Stimulated activated CD8-positive, alpha-beta memory T cell treated with anti-CD3 and anti-CD28 coated beads, Interleukin-7, amount 100 ng/mL, for 1 hour (primary cell): ENCODE results near the gene GRK2.
A peak's percentile ranks its signal among the peaks of the same experiment; 100 is the strongest.
"Not testable (repeated sequence)": the region's sequence is repeated elsewhere in the genome, so short reads cannot be mapped to it uniquely, and the experiment has no call there.

Source experiments
- DNase-seq, 2 donors: peaks; one replicate each; pipeline ENCODE4 v3.0.0-alpha.2; 2020; ENCODE audit warnings: low read depth in 2 of 2

The GRK2 gene

DNA sequence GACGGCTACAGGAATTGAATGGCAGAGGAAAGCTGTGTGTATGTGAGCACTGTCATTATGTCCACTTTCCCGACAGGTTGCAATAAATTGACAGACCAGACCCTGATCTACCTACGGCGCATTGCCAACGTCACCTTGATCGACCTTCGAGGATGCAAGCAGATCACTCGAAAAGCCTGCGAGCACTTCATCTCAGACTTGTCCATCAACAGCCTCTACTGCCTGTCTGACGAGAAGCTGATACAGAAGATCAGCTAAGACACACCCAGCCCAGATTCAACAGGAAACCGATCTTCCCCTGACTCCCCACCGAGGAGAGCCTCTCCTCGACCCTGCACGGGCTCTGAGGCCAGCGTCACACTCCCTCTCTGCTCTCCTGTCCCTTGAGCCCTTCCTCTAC is 11.5 kb upstream of the GRK2 start:
- no peak for DNase-seq

DNA sequence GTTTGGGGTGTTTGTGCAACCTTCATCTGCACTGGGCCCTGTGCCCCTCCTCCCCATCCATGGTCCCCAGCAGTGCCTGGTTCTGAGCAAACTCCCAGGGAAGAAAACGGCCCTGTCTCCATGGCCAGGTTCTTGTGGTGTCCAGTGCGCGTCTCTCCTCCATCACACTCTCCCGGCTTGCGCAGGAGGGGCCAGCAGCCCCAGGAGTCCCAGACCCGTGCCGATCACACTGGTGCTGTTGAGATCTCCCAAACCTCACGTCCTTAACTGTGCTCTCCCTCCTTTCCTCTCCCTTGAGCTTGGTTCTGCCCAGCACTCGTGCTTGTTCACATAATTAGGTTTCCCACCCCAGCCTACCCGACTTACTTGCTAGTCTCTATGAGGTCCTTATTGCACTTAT is 10.9 kb upstream of the GRK2 start:
- DNase-seq, result no peak

DNA sequence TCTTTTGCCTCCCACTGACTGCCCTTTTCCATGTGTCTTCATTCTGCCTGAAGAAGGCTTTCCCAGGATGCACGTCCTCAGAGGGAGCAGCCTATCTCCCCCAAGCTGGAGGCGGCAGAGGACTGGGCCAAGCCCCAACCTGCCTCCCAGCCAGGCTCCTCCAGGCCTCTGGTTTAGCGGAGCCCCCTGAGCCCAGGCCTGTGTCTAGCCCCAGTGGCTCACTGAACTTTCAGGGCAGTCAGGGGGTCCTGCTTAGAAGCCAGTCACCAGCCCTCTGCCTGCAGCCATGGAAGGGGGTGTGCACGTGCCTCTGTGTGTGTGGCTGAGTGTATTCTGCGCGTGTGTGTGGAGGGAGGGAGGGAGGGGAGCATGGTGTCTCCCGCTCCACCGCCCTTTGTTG is 10.4 kb upstream of the GRK2 start:
- no peak for DNase-seq

DNA sequence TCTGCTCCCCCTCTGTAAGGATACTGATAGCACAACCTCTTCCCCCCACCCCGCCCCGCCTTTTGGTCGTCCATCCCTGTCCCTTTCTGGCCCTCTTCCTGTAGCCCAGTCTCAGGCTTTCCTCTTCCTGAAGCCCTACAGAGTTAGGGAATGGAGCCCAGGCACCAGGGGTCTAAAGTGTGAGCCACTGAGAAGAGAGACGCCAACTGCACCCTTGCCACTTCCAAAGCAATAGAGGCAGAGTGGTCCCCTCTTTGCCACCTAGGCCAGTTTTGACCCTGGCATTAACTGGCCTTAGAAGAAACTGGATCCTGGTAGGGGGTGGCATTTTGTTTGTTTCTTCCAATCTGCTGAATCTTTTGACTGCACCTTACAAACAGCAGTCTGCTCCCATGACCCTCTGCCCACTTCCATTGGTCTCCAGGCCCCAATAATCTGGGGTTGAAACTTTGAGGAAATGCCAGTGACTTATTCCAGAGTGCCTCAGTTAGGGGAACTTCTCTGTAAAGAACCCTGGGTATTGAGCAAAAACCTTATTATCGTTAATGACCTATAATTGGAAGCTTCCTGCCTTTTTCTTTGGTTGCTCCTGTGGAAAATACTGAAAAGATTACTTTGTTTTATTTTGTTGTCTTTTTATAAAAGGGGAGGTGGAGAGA is 9.7 kb upstream of the GRK2 start:
- DNase-seq, result no peak

DNA sequence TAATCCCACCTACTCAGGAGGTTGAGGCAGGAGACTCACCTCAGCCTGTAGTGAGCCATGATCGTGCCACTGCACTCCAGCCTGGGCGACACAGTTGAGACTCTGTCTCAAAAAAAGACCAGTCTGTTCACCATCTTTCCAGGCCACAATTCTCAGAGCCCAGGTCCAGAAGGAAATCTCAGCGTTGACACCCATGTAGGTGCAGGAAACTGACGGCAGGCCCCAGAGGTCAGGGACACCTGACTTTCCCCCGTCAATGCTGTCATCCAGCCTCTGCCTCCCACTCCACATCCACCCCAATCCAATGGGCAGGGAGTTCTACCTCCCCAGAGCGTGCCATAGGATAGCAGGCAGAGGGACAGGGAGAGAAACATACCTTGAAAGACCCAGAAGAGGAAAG is 5.9 kb upstream of the GRK2 start:
- DNase-seq, result no peak

DNA sequence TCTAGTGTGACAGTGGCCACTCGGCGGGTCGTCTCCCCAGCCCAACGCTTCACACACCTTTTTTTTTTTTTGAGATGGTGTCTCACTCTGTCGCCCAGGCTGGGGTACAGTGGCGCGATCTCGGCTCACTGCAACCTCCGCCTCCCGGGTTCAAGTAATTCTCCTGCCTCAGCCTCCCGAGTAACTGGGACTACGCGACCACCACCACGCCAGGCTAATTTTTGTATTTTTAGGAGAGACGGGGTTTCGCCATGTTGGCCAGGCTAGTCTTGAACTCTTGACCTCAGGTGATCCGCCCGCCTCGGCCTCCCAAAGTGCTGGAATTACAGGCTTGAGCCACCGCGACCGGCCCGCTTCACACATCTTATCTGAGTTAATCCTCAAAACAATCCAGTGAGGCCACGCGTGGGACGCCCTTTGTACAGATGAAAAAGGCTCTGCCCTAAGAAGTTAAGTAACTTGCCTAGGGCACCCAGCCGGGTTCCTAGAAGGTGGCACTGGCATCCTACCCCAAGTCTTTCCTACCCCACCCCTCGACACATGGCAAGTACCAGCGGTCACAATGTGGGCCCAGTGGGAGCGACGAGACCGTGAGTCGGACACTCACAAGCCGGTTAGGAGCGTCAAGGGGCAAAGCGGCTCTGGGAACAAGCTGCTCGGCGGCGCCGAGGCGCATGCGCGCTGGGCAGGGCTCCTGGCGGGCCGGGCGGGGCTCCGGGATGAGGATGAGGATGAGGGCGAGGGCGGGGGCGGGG is 5.2 kb upstream of the GRK2 start:
- DNase-seq, result not testable (repeated sequence)

DNA sequence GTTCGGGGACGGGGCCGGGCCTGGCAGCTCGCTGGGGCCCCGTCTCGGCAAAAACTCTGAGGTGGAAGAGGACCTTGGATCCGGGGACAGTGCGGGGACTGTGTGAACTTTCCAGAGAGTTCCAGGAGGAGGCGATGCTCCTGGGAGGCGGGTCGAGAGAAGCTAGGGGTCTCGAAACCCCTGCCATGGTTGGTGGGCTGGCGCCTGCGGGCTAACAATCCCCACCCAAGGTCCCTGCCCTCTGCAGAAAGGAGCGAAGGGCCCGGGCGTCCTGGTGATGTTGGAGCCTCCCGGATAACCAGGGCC is 4.7 kb upstream of the GRK2 start:
- DNase-seq, result no peak

DNA sequence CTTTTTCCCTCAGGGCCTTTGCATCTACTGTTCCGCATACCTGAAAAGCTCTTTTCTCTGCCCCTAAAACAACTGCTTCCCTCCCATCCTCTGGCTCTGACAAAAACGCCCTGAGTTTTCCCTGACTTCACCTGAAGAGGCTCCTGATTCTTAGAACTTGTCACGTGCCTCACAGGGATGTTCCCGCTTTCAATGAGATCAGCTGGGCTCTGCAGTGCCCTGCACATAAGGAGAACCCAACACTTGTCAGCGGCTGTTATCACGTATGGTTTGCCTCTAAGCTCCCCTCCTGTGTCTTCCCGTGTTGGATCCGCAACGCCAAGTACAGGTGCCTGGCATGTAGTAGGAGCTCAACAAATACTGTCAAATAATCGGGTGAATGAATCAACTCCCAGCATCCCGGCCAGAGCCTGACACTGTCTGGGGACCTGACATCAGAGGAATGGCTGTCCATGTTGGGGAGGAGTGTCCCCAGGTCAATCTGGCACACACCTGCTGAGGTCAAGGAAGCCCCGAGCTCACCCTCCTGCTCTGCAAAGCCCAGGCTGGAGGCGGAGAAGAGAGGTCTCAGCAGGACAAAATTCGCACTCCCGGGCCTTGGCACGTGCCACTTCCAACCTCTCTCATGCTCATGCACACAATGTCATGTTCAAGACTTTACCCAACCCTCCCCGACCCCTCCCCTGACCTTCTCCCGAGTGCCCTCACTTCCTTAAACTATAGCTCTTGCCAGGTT is 4.2 kb upstream of the GRK2 start:
- DNase-seq, result no peak

DNA sequence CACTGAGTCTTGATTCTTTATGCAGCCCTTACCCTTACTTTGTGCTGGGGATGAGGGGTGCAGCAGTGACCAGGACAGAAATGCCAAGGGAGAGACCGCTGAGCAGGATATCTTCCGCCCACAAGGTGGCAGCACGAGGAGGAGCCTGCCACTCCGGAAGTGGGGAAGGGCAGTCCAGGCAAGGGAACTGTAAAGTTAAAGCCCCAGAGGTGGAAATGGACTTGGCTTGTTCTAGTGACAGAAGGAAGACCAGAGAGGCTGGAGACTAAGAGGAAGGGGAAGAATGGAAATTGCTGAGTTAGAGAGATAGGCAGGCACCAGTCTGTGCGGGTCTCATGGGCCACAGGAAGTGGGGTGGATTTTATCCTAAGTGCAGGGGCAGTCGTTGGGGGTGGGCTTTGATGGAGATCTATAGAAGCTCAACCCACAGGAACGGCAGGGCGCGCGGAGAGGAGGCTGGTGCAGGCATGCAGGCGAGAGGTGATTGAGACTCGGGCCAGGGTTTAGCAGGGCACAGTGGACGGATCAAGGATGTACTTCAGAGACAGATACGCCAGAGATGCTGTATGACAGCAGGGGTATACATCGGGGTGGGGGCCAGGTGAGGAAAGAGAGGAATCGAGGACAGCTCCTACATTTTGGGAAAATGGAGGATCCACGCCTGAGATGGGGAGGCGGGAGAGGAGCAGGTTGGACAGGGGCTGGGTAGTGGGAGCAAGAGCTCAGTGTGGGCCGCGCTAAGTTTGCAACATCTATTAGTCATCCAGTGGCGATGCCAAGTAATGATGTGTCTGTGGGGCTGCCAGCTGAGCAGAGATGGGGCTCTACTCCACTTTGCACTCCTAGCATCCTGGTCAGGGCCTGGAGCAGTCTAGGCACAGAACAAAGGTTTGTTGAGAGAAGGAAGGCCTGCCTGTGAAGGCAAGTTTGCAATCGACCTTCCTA is 3.3 kb upstream of the GRK2 start:
- peak; percentile 49 to 52 for DNase-seq

DNA sequence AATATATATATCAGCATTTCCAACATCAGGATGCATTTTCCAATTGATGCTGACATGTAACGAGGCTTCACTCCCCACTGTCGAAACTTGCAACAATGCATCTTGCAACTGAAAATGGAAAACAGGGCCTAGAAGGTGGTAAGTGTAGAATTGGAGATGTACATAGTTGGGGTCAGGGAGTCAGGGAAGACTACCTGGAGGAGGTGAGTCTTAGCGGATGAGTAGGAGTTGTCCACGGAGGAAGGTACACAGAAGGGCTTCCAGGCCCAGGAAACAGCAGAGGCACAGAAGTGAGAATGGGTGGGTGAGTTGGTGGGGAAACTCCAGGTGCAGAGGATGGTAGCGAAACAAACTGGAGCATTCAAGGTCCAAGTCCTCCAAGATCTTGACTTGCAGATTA is 2.0 kb upstream of the GRK2 start:
- DNase-seq, result no peak

DNA sequence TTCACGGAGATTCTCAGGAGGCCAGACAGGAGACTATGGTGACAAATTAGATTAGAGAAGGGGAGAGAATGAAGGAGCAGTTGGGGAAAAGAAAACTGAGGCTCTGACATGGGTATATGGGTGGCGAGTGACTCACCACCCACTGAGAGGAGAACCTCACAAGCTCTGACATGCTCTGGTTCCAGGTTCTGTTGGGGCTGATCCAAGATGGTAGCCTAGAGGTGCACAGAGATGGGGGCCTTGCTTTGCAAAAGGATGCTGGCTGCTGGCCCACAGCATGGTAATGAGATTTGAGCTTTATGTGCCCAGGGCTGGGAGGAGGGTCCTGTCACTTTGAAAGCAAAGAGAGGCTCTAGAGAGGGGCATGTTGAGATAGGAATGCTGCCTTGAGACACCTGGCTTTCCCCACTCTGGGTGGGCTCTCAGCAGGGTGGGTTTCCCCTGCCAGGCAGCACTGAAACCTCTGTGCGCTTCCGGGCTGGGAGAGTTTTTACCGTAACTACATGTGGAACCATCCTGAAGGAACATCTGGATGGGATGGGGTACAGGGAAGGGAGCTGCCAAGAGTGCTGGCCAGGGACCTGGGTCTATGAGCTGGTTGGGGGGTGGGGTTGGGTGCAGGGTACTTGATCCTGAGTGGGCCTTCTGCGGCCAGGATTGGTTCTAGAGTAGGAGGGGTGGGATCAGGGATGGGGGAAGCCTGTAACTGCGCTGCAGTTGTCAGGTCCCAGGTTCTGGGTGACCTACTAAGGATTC is 1.2 kb upstream of the GRK2 start:
- DNase-seq, result no peak

DNA sequence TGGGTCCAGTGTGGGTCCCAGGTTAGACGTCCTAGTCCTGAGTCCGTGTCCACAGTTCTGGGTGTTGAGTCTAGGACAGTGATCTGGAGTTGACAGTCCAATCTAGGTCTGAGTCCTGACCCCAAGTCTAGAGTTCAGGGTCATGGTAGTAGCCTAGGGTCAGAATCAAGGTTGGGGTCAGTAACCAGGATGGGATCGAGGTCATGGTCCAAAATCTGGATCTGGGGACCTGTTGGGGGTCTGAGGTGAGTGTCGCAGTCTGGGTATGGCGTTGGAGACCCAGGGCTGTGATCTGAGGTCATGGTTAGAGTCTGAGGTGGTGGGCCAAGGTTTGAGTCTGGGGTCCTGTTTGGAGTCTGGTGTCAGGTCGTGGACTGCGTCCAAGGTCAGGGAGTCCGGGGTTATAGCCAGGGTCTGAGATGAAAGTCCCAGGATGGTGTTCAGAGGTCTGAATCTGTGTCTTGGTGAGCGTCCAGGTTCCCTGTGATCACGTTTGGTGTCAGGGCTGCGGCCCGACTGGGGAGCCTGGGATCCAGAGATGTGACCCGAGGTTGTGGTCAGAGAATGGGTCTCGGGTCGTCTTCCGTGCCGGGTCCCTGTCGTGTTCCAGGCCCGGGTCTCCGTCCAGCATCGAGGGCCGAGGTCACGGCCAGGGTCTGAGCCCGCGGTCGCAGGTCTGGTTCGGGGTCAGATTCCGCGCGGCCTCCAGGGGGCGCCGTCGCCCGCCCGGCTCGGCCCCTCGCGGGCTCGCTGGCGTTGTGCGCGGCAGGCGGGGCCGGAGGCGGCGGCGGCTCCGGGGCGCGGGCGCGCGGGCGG is 432 bp upstream of the GRK2 start:
- DNase-seq, result peak; percentile 54

DNA sequence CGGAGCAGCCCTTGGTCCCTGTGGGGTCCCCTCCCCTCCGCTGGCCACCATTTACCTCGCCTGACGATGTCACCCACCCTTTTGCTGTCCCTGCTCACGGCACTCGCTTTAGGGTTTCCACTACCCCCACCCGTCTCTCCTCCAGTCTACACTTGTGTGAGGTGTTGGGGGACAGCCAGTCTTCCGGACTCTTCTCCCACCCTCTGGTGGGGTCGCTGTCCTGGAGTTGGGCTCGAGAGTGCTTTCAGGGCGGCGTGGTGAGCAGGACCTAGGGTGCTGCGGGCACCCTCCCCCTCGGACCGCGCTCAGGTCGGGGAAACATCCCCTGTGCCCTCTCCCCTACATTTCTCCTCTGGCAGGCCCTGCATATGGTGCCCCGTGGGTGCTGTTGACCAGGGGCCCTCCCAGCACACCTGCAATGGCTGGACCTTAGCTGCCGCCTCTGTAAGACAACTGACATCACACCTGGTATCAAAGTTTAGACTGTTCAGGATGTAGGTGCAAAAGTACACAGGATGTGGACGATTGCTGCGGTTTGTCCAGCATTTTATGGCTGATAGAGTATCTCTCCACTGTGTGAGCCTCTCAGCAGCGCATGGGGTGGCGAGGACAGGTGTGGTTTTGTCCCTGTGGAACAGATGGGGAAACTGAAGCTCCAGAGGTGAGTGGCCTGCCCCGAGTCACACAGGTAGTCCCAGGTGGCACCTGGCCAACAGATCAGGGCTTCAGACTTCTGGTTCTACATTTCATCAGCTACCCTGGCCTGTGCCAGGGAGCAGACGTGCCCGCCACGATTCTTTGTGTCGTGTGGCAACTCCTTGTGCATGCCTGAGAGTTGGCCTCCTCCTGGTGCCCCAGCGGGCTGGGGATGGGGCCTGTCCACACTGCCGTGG is 1.2 kb downstream of the GRK2 start:
- no peak for DNase-seq

DNA sequence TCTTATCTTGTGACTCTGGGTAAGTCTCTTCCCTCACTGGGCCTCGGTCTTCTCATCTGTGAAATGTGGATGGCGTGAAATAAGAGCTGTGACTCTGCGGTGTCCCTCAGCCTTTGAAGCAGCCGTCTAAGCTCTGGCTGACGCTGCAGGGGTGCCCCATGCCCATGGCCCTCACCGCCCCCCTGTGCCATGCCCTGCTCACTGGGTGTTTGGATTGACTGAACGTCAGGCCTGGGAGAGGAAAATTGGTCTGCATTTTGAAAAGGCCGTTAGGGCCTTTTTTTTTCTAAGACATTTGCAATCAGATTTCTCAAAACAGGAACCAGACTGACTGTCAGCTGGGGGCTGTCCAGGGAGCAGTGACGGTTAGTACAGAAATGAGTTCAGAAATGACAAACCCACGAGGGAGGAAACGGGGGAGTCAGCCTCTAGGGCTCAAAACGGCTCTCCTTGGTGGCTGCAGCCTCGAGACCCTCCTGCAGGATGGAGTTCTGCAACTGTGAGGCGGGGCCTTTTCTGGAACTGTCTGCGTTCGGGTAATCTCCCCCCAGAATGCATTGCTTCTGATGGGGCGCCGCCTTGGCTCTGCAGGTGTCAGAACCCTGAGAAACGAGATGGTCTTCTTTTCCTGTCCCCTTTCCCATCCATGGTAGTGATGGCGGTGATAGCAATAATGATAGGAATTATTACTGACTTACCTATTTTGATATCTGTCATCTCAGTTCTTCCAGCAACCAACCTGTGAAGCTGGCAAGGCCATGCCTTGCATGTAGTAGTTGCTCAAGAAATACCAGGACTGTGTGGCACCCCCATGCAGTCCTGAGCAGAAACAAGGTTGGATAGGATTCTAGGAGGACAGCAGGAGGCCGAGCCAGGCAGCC is 2.0 kb downstream of the GRK2 start:
- DNase-seq, result no peak

DNA sequence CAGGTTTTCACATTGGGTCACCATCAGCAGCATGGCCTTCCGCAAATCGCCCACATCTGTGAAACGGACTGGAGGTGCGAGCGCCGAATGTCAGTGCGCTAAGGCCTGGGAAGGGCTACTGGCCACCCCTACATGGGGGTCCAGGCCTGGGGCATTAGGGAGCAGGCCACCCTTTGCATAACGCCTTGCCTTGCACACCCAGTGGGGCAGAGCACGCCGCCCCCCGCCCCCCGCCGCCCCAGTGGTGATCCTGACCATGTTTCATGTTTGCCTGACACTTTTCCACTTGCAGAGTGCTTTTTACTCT is 2.6 kb downstream of the GRK2 start:
- no peak for DNase-seq

DNA sequence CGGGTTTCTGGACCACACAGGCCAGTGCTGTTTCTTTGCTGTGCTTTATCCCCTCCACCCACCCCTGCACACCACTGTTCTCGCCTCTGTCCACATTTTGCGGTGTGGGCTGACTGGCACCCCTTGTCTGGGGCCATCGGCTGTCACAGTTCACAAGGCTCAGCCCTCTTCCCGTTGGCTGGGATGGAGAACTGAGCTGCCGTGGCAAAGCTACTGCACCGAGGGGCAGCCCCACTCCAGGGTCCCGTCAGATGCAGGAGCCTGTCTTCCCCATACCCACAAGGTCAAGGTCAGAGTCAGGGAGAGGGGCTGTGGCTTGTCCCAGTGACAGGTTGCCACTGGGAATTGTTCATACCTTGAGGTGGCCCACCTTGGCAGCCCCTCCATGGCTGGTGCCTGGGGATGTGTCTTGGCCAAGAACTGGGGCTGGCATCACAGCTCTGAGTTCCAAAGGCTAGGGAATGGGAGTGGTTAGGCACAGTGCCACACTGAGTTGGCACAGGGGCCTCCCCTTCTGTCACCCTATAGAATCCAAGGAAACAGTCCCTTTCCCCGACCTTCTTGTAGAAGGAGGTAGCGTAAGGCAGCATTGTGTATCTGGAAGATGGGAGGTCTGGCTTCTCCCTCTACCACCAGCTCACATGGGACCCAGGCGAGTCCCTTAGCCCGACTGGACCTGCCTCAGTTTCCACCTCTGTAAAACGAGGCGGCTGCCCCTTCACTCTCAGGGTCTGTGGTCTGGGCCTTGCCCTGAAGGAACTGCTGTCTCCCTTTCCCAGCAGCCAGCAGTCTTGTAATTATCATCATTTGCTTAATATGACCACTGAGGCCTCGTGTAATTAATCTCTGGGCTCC is 3.4 kb downstream of the GRK2 start:
- no peak for DNase-seq
